ENCODE results near the gene PSMB2.

Gene PSMB2

DNA sequence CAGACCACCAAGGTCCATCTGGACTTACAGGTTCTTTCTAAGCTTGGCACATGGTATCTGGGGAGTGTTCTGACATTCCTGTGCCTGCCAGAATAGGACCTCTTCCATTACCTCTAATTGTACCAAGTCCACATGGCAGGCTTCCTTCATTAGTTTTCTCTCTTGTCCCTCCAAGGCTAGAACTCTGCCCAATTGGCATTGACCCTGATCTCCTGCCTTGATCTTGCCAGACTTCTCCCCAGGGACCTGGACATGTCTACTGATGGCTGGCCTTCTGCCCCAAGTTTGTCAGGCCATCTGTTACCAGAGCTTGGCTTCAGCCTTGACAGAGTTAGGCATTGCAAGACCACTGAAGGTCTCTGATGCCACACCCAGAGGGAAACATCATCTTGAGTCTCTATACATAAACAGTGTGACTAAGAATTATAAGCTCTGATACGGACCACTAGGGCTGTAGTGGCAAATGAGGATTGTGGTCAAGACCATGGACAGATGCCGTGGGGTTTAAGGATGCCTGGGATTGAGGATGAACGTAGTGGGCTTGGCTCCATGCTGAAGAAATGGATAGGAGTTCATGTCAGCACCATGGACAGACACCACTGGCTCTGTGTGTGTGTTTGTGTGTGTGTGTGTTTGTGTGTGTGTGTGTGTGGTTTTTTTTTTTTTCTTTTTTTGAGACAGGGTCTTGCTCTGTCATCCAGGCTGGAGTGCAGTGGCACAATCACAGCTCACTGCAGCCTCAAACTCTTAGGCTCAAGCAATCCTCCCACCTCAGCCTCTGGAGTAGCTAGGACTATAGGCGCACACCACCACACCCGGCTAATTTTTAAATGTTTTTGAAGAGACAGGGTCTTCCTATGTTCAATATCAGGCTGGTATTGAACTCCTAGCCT is 19.5 kb upstream of the PSMB2 start:
- no peak overlapping the region for H3K4me3 ChIP-seq (ENCODE audit: control insufficient read depth, low read depth, low read length)
- peak; percentile 64 for DNase-seq (ENCODE audit: low read depth)
- TF ChIP-seq, protein P1, sequence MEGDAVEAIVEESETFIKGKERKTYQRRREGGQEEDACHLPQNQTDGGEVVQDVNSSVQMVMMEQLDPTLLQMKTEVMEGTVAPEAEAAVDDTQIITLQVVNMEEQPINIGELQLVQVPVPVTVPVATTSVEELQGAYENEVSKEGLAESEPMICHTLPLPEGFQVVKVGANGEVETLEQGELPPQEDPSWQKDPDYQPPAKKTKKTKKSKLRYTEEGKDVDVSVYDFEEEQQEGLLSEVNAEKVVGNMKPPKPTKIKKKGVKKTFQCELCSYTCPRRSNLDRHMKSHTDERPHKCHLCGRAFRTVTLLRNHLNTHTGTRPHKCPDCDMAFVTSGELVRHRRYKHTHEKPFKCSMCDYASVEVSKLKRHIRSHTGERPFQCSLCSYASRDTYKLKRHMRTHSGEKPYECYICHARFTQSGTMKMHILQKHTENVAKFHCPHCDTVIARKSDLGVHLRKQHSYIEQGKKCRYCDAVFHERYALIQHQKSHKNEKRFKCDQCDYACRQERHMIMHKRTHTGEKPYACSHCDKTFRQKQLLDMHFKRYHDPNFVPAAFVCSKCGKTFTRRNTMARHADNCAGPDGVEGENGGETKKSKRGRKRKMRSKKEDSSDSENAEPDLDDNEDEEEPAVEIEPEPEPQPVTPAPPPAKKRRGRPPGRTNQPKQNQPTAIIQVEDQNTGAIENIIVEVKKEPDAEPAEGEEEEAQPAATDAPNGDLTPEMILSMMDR (conservative IDR thresholded peaks at IDR 0.05; ENCODE audit: control insufficient read depth, insufficient read depth, low read depth, low read length), result no peak

DNA sequence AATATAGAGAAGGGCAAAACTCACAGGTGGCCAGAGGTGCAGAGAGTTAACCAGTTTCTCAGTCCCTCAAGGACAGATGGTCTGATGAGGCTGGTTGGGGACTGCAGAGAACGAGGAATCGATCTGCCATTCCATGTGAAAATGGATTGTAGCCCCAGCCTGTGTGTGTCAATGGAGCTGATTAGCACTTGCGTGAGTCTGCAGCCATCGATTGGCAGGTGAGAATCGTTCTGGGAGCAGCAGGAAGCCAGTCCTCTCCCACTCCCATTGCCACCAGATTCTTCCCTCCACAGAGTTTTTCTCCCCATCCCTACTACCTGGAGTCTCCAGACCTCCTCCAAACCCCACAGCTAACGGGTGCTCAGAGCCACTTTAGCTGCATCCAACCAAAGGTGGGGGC is 18.3 kb upstream of the PSMB2 start:
- no peak overlapping the region for H3K4me3 ChIP-seq (ENCODE audit: control insufficient read depth, low read depth, low read length)
- TF ChIP-seq, protein P1 (conservative IDR thresholded peaks at IDR 0.05; ENCODE audit: control insufficient read depth, insufficient read depth, low read depth, low read length), result no peak
- DNase-seq (ENCODE audit: low read depth), result no peak

DNA sequence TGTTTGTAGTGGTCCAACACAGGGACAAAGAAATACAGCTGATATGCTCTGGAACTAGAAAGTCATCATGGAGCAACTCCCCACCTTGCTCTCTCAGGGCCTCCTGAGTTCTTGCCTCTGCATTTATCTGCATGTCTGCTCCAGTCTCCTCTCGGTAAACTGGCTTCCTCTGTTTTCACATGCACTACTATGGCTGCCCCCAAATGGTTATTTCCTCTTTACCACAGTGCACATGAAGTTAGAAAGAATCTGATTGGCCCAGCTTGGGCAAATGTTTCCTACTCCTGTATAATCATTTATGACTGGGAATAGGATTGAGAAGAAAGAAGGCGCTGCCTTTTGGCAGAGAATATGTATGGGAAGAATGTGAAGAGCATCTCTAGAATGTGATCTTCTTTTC is 16.5 kb upstream of the PSMB2 start:
- no peak for DNase-seq (ENCODE audit: low read depth)
- TF ChIP-seq, protein P1 (conservative IDR thresholded peaks at IDR 0.05; ENCODE audit: control insufficient read depth, insufficient read depth, low read depth, low read length), result no peak

DNA sequence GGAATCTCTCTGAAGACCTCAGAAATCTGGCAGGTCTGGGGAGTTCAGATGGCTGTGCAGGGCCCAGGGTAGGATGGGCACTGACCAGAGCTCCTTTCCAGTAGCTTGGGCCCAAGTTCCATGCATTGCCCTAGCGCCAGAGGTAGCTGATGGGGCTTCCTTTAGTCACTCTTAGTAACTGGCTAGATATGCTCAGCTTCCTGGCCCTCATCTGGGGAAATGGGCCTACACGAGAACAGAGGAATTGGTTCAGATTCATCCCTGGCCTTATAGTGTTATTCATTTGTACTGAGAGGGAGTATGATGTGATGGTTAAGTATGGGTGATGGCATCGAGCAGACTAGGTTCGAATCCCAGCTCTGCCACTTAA is 15.5 kb upstream of the PSMB2 start:
- H3K4me3 ChIP-seq (ENCODE audit: control insufficient read depth, low read depth, low read length), result no peak overlapping the region
- DNase-seq (ENCODE audit: low read depth), result peak; percentile 60
- TF ChIP-seq, protein P1 (conservative IDR thresholded peaks at IDR 0.05; ENCODE audit: control insufficient read depth, insufficient read depth, low read depth, low read length), result no peak

More for the DNA sequence above, 16.5 kb upstream of the PSMB2 start:
- H3K4me3 ChIP-seq (ENCODE audit: control insufficient read depth, low read depth, low read length), result no peak overlapping the region

DNA sequence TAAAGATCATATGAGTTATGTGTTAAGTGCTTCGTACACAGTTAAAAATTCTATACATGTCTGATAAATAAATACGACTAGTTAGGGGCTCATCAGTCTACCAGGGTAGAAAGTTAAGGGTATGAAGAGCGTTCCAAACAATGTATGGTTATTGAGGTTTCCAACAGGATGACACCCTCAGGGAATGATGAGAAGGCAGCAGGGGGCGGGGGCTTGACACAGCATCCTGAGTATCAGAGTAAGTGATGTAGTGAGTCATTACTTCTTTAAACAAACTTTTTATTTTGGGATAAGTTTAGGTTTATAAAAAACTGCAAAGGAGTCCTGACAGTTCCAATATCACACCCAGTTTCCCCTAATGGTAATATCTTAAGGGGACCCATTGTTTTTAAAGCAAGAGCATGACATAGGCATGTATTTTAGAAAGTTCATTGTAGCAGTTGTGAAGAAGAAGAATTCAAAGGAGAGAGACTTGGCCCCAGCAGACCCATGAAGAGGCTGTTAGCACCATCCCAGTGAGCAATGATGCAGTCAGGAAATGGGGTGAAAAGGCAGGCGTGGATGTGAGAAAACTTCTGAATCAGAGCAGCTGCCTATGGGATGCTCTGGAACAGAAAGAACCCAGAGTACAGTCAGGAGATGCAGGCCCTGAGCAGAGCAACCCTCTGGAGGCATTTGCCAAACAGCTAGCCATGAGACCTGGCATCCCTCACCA is 15.0 kb upstream of the PSMB2 start:
- H3K4me3 ChIP-seq (ENCODE audit: control insufficient read depth, low read depth, low read length), result no peak overlapping the region
- peak; percentile 88 for DNase-seq (ENCODE audit: low read depth)
- TF ChIP-seq, protein P1 (conservative IDR thresholded peaks at IDR 0.05; ENCODE audit: control insufficient read depth, insufficient read depth, low read depth, low read length), result no peak

DNA sequence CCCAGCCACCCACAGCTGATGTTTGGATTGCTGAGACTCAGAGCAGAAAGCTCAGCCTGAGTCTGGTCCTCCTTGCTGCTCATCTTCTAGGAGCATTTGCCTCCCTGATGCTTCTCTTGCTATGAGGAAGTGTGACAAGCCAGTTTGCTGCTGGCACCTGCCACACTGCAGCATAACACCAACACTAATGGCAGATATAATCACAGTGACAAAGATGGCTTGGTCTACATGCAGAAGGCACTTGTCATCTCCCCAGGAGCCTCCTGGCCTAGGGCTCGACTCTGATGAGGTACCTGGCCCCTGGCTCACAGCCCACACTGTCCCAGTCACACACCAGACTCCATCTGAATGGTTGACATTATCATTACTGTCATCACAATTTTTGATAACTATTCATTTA is 13.9 kb upstream of the PSMB2 start:
- no peak for DNase-seq (ENCODE audit: low read depth)
- H3K4me3 ChIP-seq (ENCODE audit: control insufficient read depth, low read depth, low read length), result no peak overlapping the region
- TF ChIP-seq, protein P1 (conservative IDR thresholded peaks at IDR 0.05; ENCODE audit: control insufficient read depth, insufficient read depth, low read depth, low read length), result no peak

Measured in fibroblast of mammary gland (primary cell).